Ovary (tissue), 3 donors: ENCODE data around the gene PKN1.
A peak's percentile ranks its signal among the peaks of the same experiment; 100 is the strongest.

ENCODE experiments used
- CTCF ChIP-seq, 3 donors: fragments of 450-650 bp in 2 of 3; fragments of 200-600 bp in 1 of 3; IDR thresholded peaks; one replicate each; pipeline versions ENCODE4 v1.5.1 to v1.8.0; 2016 to 2022; ENCODE audit warnings: antibody characterized with exemption in 3 of 3, mild to moderate bottlenecking in 1 of 3
- POLR2A ChIP-seq: fragments of 450-650 bp; IDR thresholded peaks from one replicate; pipeline ENCODE4 v1.6.1; 2017; ENCODE audit warnings: antibody characterized with exemption, mild to moderate bottlenecking, moderate library complexity
- donor health status: DM: no; HTN: no; CAD: no.

DNA sequence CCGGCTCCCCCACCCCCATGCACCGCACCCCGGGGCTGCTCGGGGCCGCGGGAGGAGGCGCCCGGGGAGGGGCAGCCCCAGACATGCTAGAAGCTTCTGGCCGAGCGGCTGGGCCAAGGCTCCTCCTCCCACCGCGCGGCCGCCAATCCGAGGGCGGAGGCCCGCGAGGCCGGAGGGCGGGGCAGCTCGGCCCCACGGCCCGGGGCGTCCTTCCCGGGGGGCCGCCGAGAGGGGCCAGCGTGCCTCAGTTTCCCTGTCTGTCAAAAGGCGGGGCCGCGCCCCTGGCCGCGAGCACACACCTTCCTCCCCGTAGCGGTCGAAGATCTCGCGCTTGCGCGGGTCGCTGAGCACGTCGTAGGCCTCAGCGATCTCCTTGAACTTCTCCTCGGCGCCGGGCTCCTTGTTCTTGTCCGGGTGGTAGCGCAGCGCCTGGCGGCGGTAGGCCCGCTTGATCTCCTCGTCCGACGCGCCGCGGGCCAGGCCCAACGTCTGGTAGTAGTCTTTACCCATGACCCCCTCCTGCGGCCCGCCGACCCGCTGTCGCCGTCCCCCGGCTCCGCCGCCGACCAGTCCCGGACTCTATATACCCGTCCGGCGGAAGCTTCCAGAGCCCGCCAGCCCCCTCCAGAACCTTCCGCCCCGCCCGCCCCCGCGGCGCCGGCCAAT is 84.9 kb downstream of the PKN1 start, which contains the start of gene DNAJB1:
- peak in 1 of 3 donors; percentile 26 for TF ChIP-seq CTCF (IDR thresholded peaks at IDR 0.05)
- TF ChIP-seq POLR2A = peak; percentile 93
